GM18909 (cell line): Measurements from ENCODE around the gene FLNB.

Source experiments
- ATAC-seq: cut with Tn5 transposase; IDR thresholded peaks from one replicate; pipeline ENCODE4 v1.9.1; 2021; ENCODE audit warnings: mild to moderate bottlenecking; ENCODE audit not compliant: unreplicated experiment, poor library complexity

Gene FLNB

DNA sequence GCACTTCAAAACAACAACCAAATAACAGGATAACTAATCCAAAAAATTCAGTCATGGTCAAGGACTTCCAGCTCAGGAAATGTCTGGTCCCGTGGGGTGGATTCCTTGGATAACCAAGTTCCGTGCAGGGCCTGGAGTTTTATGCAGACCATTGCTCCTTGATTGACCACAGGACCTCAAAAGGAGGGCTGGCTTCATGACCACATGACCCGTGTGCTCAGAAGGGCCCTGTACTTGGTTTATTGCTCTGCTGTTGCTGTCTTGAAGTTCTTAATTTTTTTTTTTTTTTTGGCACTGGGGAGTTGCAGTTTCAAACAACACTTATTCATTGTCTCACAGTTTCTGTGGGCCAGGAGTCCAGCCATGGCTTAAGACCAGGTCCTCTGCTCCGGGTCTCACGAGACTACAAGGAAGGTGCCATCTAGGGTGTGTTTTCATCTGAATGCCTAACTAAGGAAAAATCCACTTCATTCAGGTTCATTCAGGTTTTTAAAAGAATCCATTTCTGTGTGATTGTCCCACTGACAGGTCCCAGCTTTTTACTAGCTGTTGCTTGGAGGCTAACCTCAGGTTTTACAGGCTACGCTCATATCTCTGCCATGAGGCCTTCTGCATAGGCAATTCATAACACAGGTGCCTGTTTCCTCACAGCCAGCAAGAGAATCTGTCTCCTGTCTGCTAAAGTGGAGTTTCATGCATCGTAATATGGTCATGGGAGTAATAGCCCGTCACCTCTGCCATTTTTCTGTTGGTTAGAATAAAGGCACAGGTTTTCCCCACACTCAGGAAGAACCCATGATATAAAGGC lies 65.3 kb downstream of the FLNB start:
- peak; percentile 42 for ATAC-seq

DNA sequence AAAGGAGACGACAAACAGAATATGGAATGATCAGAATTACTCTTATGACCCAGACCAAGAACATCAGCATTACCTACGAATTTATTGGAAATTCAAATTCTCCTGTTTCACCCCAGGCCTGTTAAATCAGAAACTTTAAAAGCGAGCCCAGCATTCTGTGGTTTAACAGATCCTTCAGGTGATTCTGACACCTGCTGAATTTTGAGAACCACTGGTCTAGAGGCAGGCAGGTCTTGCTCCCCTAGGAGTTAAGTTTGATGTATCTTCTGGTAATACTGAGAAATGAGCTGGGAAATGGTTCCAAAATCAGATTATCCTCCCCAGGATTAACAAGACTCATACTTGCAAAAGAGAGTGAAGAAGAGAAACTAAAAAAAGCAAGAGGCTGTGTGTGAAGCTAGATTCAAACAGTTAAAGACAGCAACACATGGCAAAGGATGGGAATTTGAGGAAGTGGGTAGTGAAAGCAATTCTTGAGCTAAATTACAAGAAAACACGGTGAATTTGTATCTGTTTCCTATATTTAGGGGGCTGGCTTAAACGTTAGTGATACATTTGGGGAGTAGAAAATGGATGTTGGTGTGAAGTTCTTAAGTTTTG lies 66.0 kb downstream of the FLNB start:
- ATAC-seq, result peak; percentile 58

DNA sequence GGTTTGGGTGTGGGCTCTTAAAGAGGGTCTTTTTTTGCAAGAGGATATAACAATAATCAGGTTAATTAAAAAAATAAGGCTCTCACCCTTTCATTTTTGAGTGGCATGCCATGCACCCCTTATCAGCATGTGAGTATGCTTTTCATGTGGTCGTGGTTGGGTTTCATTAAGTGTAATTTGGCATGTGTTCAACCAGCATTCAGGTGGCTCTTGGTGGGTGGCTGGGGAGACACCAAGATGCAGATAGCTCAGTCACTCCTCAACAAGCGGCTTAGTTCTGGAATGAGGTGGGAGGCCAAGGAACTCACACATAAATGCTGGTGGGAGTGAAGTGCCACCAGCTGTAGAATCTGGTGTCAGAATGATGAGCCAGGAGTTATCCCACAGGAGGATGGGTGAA lies 66.8 kb downstream of the FLNB start:
- ATAC-seq, result no peak

DNA sequence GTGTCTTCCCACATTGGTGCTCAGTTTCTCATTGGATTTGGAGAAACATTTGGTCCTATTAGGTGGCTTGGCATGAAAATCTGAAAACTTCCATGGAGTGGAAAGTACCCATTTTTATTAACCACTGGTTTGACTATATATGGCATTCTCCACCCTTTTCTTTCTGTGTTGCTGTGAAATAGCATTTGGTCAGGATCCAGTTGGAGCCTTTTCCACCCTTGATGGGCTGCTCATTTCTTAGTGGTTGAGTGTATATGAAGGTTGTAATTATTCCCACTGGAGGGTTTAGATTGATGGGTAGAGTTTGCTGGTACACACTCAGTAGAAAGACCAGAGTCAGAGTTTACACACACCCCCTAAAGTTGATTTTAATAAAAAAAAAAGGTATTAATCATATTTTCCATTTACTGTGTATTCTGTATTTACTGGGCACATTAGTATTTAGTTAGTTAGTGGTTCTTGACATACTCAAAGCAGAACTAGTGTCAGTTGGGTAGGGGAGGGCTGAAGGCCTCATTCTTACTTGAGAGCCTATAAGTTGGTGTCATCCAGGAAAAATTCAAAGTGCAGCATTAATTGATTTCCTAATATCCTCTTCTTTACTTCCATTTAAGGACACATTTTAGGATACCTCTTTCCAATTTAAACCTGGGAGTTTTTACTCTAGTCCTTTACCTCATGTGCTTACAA lies 69.5 kb downstream of the FLNB start:
- no peak for ATAC-seq

DNA sequence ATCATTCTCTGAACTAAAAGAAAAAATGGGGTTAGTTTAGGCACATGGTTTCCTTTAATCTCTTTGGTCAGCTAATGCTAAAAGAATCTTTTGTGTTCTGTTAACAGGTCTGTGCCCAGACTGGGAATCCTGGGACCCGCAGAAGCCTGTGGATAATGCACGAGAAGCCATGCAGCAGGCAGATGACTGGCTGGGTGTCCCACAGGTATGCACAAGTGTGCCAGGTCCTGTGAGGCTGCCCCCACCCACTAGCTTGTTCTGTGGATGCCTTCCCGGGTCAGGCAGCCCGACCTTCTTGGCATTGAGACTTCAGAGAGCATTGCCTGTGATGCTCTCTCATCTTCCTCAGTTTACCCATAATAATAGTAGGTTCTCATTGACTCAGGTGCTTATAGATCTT lies 70.4 kb downstream of the FLNB start:
- ATAC-seq, result no peak

DNA sequence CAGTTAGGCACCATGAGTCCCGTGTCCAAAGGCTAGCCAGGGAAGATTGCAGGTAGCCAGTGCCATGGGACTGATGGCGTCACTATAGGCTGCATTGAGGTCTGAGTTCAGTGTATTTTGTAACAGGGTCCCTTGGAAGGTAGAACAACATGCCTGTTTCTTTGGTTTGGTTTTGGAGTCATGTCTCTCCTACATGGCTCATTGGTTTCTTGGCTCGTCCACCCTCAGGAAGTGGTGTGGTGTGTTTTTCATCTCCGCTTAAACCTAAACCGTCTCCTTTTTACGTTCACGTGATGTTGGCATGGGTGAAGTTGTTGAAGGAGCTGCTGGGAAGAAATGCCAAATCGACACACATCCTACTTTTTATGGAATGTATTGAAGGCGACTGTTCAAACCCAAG lies 71.6 kb downstream of the FLNB start:
- no peak for ATAC-seq

DNA sequence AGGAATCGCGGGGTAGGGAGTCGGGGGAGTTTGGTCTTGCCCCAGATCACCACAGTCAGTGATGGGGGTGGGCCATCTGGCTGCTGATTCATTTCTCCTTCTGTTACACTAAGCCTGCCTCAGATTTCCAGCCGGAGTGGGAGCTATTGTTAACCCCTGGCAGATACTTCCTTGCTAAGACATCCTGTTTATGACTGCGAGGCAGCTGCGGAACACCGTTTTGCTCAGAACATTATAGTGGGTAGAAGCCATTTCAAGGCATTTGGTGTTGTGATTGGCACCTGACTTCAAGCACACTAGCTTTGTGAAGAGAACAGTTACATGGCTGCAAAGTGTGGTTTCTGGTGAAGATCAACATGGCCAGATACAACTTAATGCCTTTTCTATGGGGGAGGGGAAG lies 73.8 kb downstream of the FLNB start:
- ATAC-seq, result no peak

DNA sequence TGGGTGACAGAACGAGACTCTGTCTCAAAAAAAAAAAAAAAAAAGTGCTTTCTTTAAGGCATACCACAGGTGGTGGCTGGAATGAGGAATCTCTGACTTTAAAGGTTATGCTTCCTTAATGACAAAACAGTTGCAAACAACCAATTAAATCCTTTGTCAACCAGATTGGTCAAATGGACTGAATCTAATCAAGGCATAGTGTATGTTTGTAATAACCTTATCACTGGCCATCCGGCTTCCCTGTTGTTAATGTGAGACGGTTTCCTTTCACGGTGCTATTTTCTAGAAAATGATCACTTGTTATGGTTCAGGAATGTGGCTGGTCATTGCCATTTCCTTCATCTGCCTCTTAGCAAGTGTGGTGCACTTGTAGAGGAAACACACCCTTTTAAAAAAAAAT lies 75.9 kb downstream of the FLNB start:
- no peak for ATAC-seq

DNA sequence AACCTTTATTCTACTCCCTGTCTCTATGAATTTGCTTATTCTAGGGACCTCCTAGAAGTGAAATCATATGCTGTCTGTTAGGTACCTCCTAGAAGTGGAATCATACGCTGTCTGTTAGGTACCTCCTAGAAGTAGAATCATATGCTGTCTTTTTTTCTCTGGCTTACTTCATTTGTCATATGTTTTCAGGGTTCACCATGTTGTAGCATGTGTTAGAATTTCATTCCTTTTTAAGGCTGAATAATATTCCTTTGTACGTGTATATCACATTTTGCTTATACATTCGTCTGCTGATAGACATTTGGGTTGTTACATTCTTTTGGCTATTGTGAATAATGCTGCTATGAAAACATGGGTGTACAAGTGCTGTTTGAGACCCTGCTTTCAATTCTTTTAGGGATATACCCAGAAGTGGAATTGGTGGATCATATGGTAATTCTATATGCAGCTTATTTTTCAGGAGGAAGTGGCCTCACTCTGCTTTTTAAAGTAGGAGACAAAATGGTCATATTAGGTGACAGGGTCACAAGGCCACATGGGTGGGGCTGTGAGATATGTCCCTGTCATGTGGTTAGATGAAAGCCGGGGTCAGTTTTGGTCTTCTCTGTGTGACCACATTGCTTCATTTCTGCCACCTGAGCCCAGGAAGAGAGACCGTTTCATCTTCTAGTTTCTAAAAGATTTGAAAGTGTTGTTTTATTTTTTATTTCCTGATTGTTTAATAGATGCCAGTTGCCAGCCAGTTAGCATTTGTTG lies 76.7 kb downstream of the FLNB start:
- ATAC-seq, result peak; percentile 88

DNA sequence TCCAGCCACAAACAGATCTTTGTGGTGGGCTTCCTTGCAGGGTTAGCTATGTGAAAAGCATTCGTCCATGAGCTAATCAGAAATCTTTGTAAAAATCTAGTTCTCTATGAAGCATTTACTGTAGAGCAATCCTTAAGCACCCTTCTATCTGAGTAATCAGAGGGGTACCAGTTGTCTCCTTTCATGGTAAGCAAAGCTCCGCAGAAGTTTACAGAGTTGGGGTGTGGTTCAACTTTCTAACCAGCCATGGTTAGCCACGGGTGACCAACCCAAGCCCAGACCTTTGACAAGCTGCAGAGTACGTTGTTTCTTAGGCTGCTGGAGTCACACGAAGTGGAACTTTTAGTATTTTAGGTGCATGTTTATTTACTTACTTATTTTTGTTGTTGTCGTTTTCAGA lies 77.4 kb downstream of the FLNB start:
- ATAC-seq, result peak; percentile 45

DNA sequence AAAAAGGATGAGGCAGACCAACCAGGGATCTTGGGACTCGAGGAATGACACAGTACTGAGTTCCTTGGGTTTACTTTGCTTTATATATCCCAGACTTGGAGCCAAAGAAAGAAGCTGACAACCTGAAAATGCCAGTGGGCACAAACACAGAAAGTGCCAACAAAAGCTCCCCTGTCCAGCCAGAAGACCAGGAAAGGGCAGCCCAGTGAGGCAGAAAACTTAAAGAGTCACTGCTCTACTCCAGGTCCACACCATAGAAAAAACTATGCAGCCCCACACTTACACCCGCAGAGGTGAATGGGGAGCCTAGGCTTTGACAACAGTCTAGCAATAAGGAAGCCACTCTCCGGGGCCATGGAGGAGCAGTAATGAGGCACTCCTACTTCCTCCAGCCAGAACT lies 80.3 kb downstream of the FLNB start:
- no peak for ATAC-seq

DNA sequence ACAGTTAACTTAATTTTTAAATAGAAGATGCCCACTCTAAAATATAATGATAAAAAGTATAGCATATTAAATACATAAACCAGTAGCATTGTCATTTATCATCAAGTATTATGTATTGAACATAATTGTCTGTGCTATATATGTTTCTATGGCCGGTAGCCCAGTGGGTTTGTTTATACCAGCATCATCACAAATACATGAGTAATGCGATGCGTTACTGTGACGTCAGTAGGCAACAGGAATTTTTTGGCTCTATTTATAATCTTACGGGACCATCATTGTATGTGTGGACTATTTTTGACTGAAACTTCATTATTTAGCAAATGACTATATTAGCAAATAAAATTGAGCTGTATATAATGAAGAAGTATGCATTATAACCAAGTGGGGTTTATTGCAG lies 82.1 kb downstream of the FLNB start:
- ATAC-seq, result no peak

DNA sequence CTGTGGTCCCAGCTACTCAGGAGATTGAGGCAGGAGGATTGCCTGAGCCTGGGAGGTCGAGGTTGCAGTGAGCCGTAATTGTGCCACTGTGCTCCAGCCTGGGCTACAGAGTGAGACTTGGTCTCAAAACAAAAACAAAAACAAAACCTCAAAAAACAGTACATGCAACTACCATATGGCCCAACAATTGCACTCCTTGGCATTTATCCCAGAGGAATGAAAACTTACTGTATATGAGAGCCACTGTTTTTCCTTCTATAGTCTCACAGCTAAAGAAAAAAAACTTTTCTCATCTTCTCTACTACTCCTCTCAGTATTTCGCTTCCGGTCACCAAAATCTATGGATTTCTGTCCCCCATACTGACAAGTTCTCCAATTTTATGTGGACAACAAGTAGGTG lies 84.3 kb downstream of the FLNB start:
- no peak for ATAC-seq

DNA sequence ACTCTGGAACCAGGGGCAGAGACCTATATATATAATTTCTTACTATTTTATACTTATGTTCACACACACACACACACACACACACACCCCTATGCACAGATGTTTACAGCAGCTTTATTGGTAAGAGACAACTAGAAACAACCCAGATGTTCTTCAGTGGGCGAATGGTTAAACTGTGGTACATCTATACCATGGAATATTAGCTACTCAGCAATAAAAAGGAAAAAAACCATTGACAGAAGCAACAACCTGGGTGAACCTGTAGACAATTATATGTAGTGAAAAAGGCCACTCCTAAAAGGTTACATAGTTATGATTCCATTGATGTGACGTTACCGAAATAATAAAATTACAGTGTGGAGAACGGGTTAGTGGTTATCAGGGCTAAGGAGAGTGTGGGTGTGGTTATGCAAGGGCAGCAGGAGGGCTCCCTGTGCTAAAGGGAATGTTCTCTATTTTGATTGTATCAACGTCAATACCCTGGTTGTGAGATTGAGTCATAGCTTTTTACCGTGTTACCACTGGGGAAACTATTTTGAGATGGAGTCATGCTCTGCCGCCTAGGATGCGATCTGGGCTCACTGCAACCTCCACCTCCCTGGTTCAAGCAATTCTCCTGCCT lies 85.5 kb downstream of the FLNB start:
- no peak for ATAC-seq

DNA sequence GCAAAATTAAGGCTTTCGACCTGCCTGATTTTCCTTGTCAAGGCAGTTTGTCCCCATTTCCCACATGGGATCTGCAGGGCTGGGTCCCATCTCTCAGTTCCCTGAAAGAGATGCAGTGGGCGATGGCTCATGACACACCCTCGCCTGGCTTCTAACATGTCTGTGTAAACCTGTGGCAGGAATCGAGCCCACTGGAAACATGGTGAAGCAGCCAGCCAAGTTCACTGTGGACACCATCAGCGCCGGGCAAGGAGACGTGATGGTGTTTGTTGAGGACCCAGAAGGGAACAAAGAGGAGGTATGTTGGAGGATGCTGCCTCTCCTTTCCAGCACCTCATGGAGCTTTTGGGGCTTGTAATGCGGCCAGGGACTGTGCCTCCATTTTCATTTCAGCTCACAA lies 86.4 kb downstream of the FLNB start:
- no peak for ATAC-seq

DNA sequence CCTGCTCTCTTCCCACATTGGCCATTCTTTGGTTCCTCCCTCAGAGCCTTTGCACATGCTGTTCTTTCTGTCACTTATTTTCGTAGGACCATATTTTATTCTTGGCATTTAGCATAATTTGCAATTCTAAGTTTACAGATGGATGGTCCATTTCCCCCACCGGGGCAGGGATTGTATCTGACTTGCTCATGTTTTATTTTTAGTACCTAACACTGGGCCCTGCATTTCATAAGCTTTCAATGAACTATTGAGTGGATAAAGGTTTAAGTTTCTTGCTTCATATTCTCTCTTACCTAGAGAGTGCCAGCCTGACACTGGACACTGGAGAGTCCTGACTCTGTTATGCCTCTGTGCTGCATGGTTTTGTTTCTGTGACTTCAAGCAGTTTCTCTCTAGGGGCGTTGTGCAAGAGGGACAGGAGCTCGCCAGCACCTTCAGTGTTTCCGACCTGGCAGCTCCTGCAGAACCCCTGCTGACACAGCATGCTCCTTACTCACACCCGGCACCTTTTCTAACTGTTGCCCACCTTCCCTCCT lies 87.4 kb downstream of the FLNB start:
- ATAC-seq, result no peak

DNA sequence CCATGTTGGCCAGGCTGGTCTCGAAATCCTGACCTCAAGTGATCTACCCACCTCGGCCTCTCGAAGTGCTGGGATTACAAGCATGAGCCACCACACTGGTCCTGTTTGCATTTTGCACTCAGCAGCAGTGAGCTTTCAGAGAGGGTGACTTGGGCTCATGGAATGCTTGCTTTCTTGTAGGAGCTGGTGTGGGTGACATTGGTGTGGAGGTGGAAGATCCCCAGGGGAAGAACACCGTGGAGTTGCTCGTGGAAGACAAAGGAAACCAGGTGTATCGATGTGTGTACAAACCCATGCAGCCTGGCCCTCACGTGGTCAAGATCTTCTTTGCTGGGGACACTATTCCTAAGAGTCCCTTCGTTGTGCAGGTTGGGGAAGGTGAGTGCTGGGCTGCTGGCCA lies 90.3 kb downstream of the FLNB start:
- no peak for ATAC-seq

DNA sequence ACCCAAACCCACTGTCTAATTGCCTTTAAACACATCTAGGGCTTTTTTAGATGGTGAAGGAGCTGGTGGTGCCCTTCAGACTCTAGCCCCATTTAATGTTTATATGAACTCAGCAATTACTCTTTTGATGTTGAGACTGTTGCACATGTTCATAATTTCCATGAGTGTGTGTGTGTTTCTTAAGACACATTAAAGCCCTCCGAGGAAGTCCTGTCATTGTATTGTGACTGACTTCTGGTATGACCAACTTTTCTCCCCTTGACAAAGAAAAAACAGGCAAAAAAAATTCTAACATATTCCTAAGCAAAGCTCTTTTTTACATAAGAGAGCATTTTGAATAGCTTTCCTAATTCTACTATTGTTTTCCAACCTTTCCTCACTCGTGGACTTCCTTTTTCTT lies 91.6 kb downstream of the FLNB start:
- no peak for ATAC-seq

DNA sequence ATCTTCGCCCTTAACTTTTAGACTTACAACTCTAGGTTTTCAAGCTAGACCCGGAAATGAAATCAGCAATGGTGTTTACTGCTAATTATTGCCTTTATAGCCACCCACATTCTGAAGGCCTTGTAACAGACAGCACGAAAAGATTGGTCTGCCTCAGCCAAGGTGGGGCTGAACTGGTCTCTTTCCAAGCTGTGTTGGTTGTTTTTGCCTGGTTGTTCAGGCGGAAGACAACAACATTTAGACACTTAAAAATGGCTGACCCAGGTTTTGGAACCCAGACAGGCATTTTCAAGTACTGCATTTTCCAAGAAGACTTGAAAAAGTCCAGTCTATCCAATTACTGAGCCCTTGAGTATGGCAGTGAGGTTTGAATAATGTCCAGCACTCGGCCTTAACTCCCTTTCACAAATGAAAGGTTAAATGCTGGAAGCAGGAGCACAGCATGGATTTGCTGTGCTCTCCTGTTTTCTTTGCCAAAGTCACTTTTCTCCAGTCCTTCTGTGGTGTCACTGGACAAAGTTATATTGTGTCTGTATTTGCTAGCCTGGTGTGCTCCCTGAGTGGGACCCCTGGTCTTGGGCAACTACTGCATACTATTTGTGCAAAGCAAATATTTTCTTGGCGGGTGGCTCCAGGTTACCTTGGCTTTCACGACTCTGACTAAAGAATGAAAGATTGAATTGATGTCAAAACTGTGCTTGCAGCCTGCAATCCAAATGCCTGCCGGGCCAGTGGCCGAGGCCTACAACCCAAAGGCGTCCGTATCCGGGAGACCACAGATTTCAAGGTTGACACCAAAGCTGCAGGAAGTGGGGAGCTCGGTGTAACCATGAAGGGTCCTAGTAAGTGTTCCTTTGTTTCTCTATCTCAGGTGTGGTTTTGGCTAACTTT lies 93.5 kb downstream of the FLNB start:
- ATAC-seq, result no peak
